ENCODE results near the gene THSD4. TPM values are rescaled to one million over a fixed set of nuclear protein-coding genes. Genes with fewer than 3 reads are reported as not detected.

THSD4 gene
- total RNA-seq (10 to 100 TPM; 24.6 to 43.3 TPM), polyA plus RNA-seq (ENCODE audit: insufficient read length in 6 of 6) (10 to 100 TPM; 15.7 to 23.7 (median 17.8) TPM)
- long read RNA-seq, donor 1, partial matches to known transcripts, result 149 of 150 reads
- long read RNA-seq, donor 1, other reads (novel, unspliced or antisense), result 0 of 150 reads
- long read RNA-seq, donor 2, result 0 reads
- long read RNA-seq, donor 3, partial matches to known transcripts, result 36 of 36 reads
- long read RNA-seq, donor 3, other reads (novel, unspliced or antisense), result 0 of 36 reads
- long read RNA-seq, donor 4, partial matches to known transcripts, result 0 of 4 reads
- long read RNA-seq, donor 4, other reads (novel, unspliced or antisense), result 4 of 4 reads
- long read RNA-seq, donor 5, partial matches to known transcripts, result 55 of 55 reads
- long read RNA-seq, donor 5, other reads (novel, unspliced or antisense), result 0 of 55 reads
- long read RNA-seq, donor 6, result 0 reads
- long read RNA-seq, donor 7, result 0 reads
- long read RNA-seq, donor 8, result 0 reads
- long read RNA-seq, donor 9, result 0 reads
- long read RNA-seq, donor 10, partial matches to known transcripts, result 0 of 3 reads
- long read RNA-seq, donor 10, other reads (novel, unspliced or antisense), result 3 of 3 reads
- long read RNA-seq, donor 11, result 0 reads
- long read RNA-seq, donor 12, result 0 reads

GRCh38 chr15:71114887-71115566, at the start of gene THSD4:
Gene THSD4, plus strand, starts transcription at chr15:71115471.
- TF ChIP-seq CTCF (IDR thresholded peaks at IDR 0.05), result peak; percentile 89 to 98
- H3K27me3 ChIP-seq, result peaks cover 0 to 46% of the 10 kb centered on the region in 2 donors
- peak; percentile 81 to 90 (median 84) for DNase-seq
- intact Hi-C loops (cut with DNase I), result loop anchor here in 1 of 2 donors (5.0 kb wide), 1 partner anchor 322 kb away; no protein-coding TSS in a partner anchor
- ATAC-seq, result peak; percentile 83
- H3K9me3 ChIP-seq, result no peaks in the 10 kb centered on the region
- peaks cover 0 to 19% of the 10 kb centered on the region in 2 donors for H3K4me1 ChIP-seq
- H3K27ac ChIP-seq, result peak within 1 kb of the TSS; percentile 82 to 89
- H3K4me3 ChIP-seq, result peak within 1 kb of the TSS; percentile 38 to 57
- no peaks in the 10 kb centered on the region for H3K36me3 ChIP-seq

DNA sequence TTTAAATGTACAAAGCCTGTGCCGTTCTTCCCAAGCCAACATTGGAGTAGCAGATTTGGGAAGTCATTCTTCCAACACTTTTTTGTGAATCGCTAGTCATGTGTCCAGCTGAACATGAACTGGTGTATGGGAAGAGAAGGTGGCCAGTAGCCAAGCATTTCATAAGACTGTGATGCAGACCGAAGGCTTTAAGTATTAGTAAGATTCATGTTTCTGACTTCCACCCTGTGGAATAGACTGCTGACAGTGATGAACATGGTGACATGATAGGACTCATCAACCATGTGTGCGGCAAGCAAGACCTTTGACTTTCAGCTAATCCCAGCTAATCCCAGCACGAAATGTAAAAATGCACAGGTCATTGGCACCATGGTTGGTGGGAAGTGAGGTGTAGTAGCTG, 48.3 kb upstream of the THSD4 start:
- Histone ChIP-seq H3K27ac (no peak overlapping the region), H3K27me3 (no peaks in the 10 kb centered on the region), H3K36me3 (no peaks in the 10 kb centered on the region), H3K9me3 (no peaks in the 10 kb centered on the region), H3K4me1 (no peaks in the 10 kb centered on the region), H3K4me3 (no peak overlapping the region)
- peak in 2 of 4 donors; percentile 42 to 67 for DNase-seq
- ATAC-seq, result peak; percentile 48
- intact Hi-C loops (cut with DNase I), result no loop called here
- TF ChIP-seq CTCF (IDR thresholded peaks at IDR 0.05), result no peak

DNA sequence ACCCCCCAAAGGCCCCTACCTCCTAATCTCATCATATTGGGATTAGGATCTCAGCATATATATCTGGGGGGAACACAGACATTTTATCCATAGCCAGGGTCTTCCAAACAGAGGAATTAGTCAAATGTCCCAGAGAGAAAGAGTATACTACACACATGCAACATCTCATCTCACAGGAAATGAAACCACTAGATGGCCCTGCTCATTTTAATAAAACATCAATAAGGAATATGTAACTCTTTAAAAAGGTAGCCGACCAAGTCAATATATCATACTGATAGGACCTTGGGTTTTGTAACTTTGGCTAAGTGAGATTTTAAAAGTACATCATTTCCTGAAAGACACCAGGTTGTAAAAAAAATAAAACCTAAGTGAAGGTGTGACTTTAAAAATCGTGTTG, 45.6 kb upstream of the THSD4 start:
- H3K27me3 ChIP-seq, result no peaks in the 10 kb centered on the region
- no peak for DNase-seq
- intact Hi-C loops (cut with DNase I), result no loop called here
- no peak overlapping the region for H3K4me3 ChIP-seq
- H3K36me3 ChIP-seq, result no peaks in the 10 kb centered on the region
- TF ChIP-seq CTCF (IDR thresholded peaks at IDR 0.05), result no peak
- H3K27ac ChIP-seq, result no peak overlapping the region
- no peaks in the 10 kb centered on the region for H3K4me1 ChIP-seq
- no peak for ATAC-seq
- H3K9me3 ChIP-seq, result no peaks in the 10 kb centered on the region

DNA sequence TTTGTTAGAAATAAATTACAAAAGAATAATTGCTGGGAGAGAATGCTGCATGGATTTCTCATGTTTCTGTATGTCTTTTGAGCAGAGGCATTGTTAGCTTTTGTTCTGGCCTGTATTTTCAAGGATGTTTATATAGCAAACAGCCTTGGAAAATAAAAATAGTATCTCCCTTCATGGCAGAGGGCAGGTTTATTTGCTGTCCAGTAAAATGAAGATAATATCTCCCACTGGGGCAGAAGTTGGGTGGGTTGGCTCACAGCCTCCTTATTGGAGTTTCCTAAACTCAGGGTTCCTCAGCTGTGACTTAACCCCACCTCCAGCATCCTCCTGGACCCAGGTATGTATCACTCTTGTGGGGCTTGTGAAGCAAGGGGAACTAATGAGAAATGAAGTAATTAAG, 43.7 kb upstream of the THSD4 start:
- ATAC-seq (no peak), DNase-seq (no peak)
- H3K9me3 ChIP-seq, result no peaks in the 10 kb centered on the region
- H3K36me3 ChIP-seq, result no peaks in the 10 kb centered on the region
- no peak for TF ChIP-seq CTCF (IDR thresholded peaks at IDR 0.05)
- intact Hi-C loops (cut with DNase I), result no loop called here
- no peak overlapping the region for H3K27ac ChIP-seq
- H3K27me3 ChIP-seq, result no peaks in the 10 kb centered on the region
- H3K4me3 ChIP-seq, result no peak overlapping the region
- no peaks in the 10 kb centered on the region for H3K4me1 ChIP-seq

GRCh38 chr15:71072423-71072822, 42.8 kb upstream of the THSD4 start:
- Histone ChIP-seq H3K9me3 (peaks cover 0 to 3% of the 10 kb centered on the region in 2 donors), H3K27me3 (no peaks in the 10 kb centered on the region), H3K36me3 (no peaks in the 10 kb centered on the region), H3K27ac (no peak overlapping the region), H3K4me3 (no peak overlapping the region), H3K4me1 (no peaks in the 10 kb centered on the region)
- DNase-seq (no peak), ATAC-seq (no peak)
- intact Hi-C loops (cut with DNase I), result no loop called here
- no peak for TF ChIP-seq CTCF (IDR thresholded peaks at IDR 0.05)
